ENCODE results near the gene TBC1D5.

TBC1D5 gene

GRCh38 chr3:17314171-17314570, 428.3 kb downstream of the TBC1D5 start:
- no peak overlapping the region for H3K4me3 ChIP-seq (ENCODE audit: low read depth, low read length)
- no peaks in the 10 kb centered on the region for H3K36me3 ChIP-seq (replicated peaks)
- in situ Hi-C loops (cut with HindIII; ENCODE audit: low pct_ligation_motif_present, low sequenced_read_pairs), result no loop called here
- DNase-seq, result no peak
- H3K27me3 ChIP-seq (replicated peaks), result no peaks in the 10 kb centered on the region
- no peak overlapping the region for H3K27ac ChIP-seq
- TF ChIP-seq, protein P1, sequence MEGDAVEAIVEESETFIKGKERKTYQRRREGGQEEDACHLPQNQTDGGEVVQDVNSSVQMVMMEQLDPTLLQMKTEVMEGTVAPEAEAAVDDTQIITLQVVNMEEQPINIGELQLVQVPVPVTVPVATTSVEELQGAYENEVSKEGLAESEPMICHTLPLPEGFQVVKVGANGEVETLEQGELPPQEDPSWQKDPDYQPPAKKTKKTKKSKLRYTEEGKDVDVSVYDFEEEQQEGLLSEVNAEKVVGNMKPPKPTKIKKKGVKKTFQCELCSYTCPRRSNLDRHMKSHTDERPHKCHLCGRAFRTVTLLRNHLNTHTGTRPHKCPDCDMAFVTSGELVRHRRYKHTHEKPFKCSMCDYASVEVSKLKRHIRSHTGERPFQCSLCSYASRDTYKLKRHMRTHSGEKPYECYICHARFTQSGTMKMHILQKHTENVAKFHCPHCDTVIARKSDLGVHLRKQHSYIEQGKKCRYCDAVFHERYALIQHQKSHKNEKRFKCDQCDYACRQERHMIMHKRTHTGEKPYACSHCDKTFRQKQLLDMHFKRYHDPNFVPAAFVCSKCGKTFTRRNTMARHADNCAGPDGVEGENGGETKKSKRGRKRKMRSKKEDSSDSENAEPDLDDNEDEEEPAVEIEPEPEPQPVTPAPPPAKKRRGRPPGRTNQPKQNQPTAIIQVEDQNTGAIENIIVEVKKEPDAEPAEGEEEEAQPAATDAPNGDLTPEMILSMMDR (IDR thresholded peaks at IDR 0.05; ENCODE audit: low read depth, low read length, missing control alignments), result no peak

GRCh38 chr3:17313746-17314145, 428.7 kb downstream of the TBC1D5 start:
- TF ChIP-seq, protein P1 (IDR thresholded peaks at IDR 0.05; ENCODE audit: low read depth, low read length, missing control alignments), result no peak
- Histone ChIP-seq H3K36me3 (replicated peaks) (no peaks in the 10 kb centered on the region), H3K4me3 (ENCODE audit: low read depth, low read length) (no peak overlapping the region), H3K27me3 (replicated peaks) (no peaks in the 10 kb centered on the region), H3K27ac (no peak overlapping the region)
- in situ Hi-C loops (cut with HindIII; ENCODE audit: low pct_ligation_motif_present, low sequenced_read_pairs), result no loop called here
- no peak for DNase-seq

GRCh38 chr3:17310983-17311382, 431.4 kb downstream of the TBC1D5 start:
- in situ Hi-C loops (cut with HindIII; ENCODE audit: low pct_ligation_motif_present, low sequenced_read_pairs), result no loop called here
- Histone ChIP-seq H3K36me3 (replicated peaks) (no peaks in the 10 kb centered on the region), H3K27me3 (replicated peaks) (no peaks in the 10 kb centered on the region), H3K27ac (no peak overlapping the region), H3K4me3 (ENCODE audit: low read depth, low read length) (no peak overlapping the region)
- TF ChIP-seq, protein P1 (IDR thresholded peaks at IDR 0.05; ENCODE audit: low read depth, low read length, missing control alignments), result no peak
- no peak for DNase-seq

DNA sequence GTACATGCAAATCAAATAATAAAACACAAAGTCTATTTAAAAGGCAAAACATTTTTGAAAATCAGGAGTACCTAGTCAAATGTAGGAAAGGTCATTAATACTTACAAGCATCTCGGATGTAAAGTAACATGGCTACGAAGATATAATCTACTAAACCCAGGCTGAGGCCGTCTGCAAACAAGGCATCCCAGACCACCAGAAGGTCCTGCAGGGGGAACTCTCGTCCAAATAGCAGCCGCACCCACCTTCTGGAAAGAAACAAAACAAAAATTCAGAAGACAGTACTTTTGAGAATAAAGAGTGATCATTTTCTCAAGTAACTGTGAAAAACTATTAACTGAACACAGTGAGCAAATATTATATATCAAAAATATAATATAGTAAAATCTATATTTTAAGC, 434.5 kb downstream of the TBC1D5 start:
- no peak for DNase-seq
- TF ChIP-seq, protein P1 (IDR thresholded peaks at IDR 0.05; ENCODE audit: low read depth, low read length, missing control alignments), result no peak
- Histone ChIP-seq H3K36me3 (replicated peaks) (no peaks in the 10 kb centered on the region), H3K4me3 (ENCODE audit: low read depth, low read length) (no peak overlapping the region), H3K27me3 (replicated peaks) (no peaks in the 10 kb centered on the region), H3K27ac (no peak overlapping the region)
- in situ Hi-C loops (cut with HindIII; ENCODE audit: low pct_ligation_motif_present, low sequenced_read_pairs), result no loop called here

GRCh38 chr3:17307482-17307881, 434.9 kb downstream of the TBC1D5 start:
- TF ChIP-seq, protein P1 (IDR thresholded peaks at IDR 0.05; ENCODE audit: low read depth, low read length, missing control alignments), result no peak
- H3K27me3 ChIP-seq (replicated peaks), result no peaks in the 10 kb centered on the region
- no peak overlapping the region for H3K4me3 ChIP-seq (ENCODE audit: low read depth, low read length)
- H3K36me3 ChIP-seq (replicated peaks), result no peaks in the 10 kb centered on the region
- in situ Hi-C loops (cut with HindIII; ENCODE audit: low pct_ligation_motif_present, low sequenced_read_pairs), result no loop called here
- H3K27ac ChIP-seq, result no peak overlapping the region
- no peak for DNase-seq

- H3K36me3 ChIP-seq (replicated peaks), result no peaks in the 10 kb centered on the region
- DNase-seq, result no peak
- no peak overlapping the region for H3K27ac ChIP-seq
- no peak overlapping the region for H3K4me3 ChIP-seq (ENCODE audit: low read depth, low read length)
- H3K27me3 ChIP-seq (replicated peaks), result no peaks in the 10 kb centered on the region
- TF ChIP-seq, protein P1 (IDR thresholded peaks at IDR 0.05; ENCODE audit: low read depth, low read length, missing control alignments), result no peak
- in situ Hi-C loops (cut with HindIII; ENCODE audit: low pct_ligation_motif_present, low sequenced_read_pairs), result no loop called here
These were observed 437.5 kb downstream of the TBC1D5 start for GRCh38 chr3:17304969-17305368.
